C4-2B (cell line): ENCODE data around the gene TBCB.

Experiments
- H3K27ac ChIP-seq: fragments of 450-650 bp; 2 replicates; pipeline ENCODE4 v1.5.1; 2017
- CTCF ChIP-seq: fragments of 450-650 bp; conservative IDR thresholded peaks from 2 replicates; pipeline ENCODE4 v1.5.1; 2017; ENCODE audit warnings: mild to moderate bottlenecking
- ZFX ChIP-seq: fragments of 450-650 bp; IDR thresholded peaks from 2 replicates; pipeline ENCODE4 v1.6.1; 2017

TBCB gene

DNA sequence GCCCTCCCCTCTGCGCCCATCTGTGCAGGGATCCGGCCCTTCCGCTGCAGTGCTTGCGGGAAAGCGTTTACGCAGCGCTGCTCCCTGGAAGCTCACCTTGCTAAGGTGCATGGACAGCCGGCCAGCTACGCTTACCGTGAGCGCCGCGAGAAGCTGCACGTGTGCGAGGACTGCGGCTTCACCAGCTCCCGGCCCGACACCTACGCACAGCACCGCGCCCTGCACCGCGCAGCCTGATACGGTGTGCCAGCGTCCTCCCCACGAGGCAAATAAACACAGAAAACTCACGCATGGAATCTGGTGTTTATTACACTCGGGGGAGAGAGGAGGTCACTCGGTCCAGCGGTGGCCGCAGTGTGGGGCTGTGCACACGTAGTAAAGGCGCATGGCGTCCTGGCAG, 1.8 kb upstream of the TBCB start:
- H3K27ac ChIP-seq = peak overlapping the region; percentile 91
- TF ChIP-seq CTCF = no peak
- no peak for TF ChIP-seq ZFX

- peak overlapping the region; percentile 91 for H3K27ac ChIP-seq
- TF ChIP-seq CTCF (no peak), ZFX (no peak)
Measured at GRCh38 chr19:36113894-36114720, 1.2 kb upstream of the TBCB start.

- no peak for TF ChIP-seq CTCF
- TF ChIP-seq ZFX = no peak
- H3K27ac ChIP-seq = peak within 1 kb of the TSS; percentile 91
Measured at GRCh38 chr19:36114721-36115452, 381 bp upstream of the TBCB start, which contains the start of gene POLR2I. Gene POLR2I (minus strand): TSS chr19:36114875. CDS start chr19:36114856, 19 bp downstream.

DNA sequence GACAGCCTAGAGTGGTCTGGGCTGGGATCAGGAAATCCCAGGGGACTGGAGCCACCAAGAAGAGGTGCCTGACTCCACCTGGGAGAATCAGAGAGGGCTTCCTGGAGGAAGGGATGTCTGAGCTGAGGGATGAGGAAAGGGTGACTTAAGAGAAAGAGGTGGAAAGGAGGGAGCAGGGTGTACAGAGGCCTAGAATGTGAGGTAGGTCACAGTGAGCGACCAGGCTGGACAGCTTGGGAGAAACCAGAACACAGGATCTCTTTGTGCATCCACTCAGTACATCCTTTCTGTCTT, 1.0 kb downstream of the TBCB start:
- TF ChIP-seq ZFX = no peak
- no peak for TF ChIP-seq CTCF
- H3K27ac ChIP-seq = peak overlapping the region; percentile 91

- TF ChIP-seq ZFX = no peak
- TF ChIP-seq CTCF = no peak
- H3K27ac ChIP-seq = no peak overlapping the region
Measured at GRCh38 chr19:36120092-36120983, 5.1 kb downstream of the TBCB start.

DNA sequence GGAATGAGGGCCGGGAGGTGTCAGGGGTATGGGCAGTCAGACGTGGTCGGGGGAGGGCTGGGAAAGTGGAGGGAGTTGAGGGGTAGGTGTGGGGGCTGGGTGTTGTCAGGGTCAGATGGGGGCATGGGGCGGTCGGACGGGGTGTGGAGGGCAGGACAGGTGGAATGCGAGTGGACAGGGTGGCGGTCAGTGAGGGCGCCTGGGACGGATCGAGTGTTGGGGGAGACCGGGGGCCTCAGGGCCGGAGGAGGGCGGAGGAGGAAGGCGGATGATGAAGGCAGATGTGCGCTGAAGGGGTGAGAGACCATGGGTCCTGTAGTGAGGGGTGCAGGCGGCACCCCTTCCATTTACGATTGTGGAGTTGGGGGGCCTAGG, 5.7 kb downstream of the TBCB start:
- no peak for TF ChIP-seq CTCF
- TF ChIP-seq ZFX = no peak

More for the DNA sequence above, 5.7 kb downstream of the TBCB start:
- H3K27ac ChIP-seq = no peak overlapping the region
